ENCODE measurements around the gene GNA14. TPM values are rescaled to one million over a fixed set of nuclear protein-coding genes. Genes with fewer than 3 reads are reported as not detected.

GNA14 gene
- total RNA-seq, 1 experiment from 2014 or later, result 0.25 TPM

- Histone ChIP-seq H3K27me3 (ENCODE audit: insufficient read depth, low read length) (no peaks in the 10 kb centered on the region), H4K20me1 (ENCODE audit: insufficient read depth) (no peaks in the 10 kb centered on the region), H3K27ac (ENCODE audit: low read depth, low read length) (no peak overlapping the region), H2AFZ (ENCODE audit: low read depth, low read length, poor library complexity, severe bottlenecking) (no peak overlapping the region), H3K36me3 (ENCODE audit: control insufficient read depth in 1 of 2, insufficient read depth in 2 of 2, low read length in 2 of 2) (no peaks in the 10 kb centered on the region), H3K4me3 (replicated peaks in 1 of 2; ENCODE audit: low read depth in 1 of 2, low read length in 2 of 2) (no peak overlapping the region), H3K9me2 (ENCODE audit: insufficient read depth) (no peaks in the 10 kb centered on the region), H3K79me2 (ENCODE audit: insufficient read depth, low read length) (no peaks in the 10 kb centered on the region), H3K9ac (ENCODE audit: low read length) (no peak overlapping the region), H3K9me3 (ENCODE audit: control insufficient read depth in 1 of 2, insufficient read depth in 1 of 2, low read depth in 1 of 2, low read length in 2 of 2) (no peaks in the 10 kb centered on the region), H3K4me2 (ENCODE audit: low read length) (no peak overlapping the region), H3K4me1 (ENCODE audit: control insufficient read depth in 1 of 2, insufficient read depth in 2 of 2, low read length in 2 of 2) (no peaks in the 10 kb centered on the region)
- intact Hi-C loops (cut with micrococcal nuclease), result no loop called here
- ChIA-PET RAD21 (ENCODE audit: low non-redundant PET in 1 of 2, low total read pairs in 2 of 2, uncharacterized antibody in 2 of 2, unreplicated experiment in 2 of 2) (no interaction called here), CTCF (interaction anchor here (1.6 kb wide), 1 partner anchor 52 kb away, joined by 4 read pairs; no protein-coding TSS in a partner anchor), POLR2A (no interaction called here)
- BruUV-seq (replicated peaks), result no TSS peak
- TF ChIP-seq POLR2A (IDR thresholded peaks at IDR 0.05; ENCODE audit: borderline replicate concordance, extremely low read depth, insufficient read depth, insufficient read length) (no peak), EZH2 (IDR thresholded peaks at IDR 0.05) (no peak), FOSL1 (IDR thresholded peaks at IDR 0.05; ENCODE audit: low read depth) (no peak), SIN3A (IDR thresholded peaks at IDR 0.05; ENCODE audit: low read depth) (no peak), ELF1 (IDR thresholded peaks at IDR 0.05; ENCODE audit: borderline replicate concordance, low read depth) (no peak), CEBPB (IDR thresholded peaks at IDR 0.05; ENCODE audit: low read depth) (no peak)
- TF ChIP-seq, protein P1, sequence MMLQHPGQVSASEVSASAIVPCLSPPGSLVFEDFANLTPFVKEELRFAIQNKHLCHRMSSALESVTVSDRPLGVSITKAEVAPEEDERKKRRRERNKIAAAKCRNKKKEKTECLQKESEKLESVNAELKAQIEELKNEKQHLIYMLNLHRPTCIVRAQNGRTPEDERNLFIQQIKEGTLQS (IDR thresholded peaks at IDR 0.05), result no peak
- TF ChIP-seq, protein P2, sequence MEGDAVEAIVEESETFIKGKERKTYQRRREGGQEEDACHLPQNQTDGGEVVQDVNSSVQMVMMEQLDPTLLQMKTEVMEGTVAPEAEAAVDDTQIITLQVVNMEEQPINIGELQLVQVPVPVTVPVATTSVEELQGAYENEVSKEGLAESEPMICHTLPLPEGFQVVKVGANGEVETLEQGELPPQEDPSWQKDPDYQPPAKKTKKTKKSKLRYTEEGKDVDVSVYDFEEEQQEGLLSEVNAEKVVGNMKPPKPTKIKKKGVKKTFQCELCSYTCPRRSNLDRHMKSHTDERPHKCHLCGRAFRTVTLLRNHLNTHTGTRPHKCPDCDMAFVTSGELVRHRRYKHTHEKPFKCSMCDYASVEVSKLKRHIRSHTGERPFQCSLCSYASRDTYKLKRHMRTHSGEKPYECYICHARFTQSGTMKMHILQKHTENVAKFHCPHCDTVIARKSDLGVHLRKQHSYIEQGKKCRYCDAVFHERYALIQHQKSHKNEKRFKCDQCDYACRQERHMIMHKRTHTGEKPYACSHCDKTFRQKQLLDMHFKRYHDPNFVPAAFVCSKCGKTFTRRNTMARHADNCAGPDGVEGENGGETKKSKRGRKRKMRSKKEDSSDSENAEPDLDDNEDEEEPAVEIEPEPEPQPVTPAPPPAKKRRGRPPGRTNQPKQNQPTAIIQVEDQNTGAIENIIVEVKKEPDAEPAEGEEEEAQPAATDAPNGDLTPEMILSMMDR (IDR thresholded peaks at IDR 0.05 in 2 of 3, conservative IDR thresholded peaks at IDR 0.05 in 1 of 3; ENCODE audit: borderline replicate concordance in 1 of 3, insufficient read depth in 1 of 3, low read depth in 2 of 3, low read length in 2 of 3), result no peak
- ATAC-seq, result no peak
- no peak for DNase-seq (ENCODE audit: low read depth, low spot score)
Measured at GRCh38 chr9:77508396-77508795, 139.7 kb downstream of the GNA14 start.
